GM12892 (cell line): ENCODE measurements around the gene LRRFIP2.

Source experiments
- POLR2AphosphoS5 ChIP-seq: IDR thresholded peaks from 2 replicates; pipeline ENCODE4 v1.6.1; 2011; ENCODE audit warnings: low read depth, low read length, control low read depth
- TAF1 ChIP-seq: IDR thresholded peaks from 2 replicates; pipeline ENCODE4 v1.6.1; 2011; ENCODE audit warnings: low read depth, mild to moderate bottlenecking, control low read depth, low read length, borderline replicate concordance

- TF ChIP-seq POLR2AphosphoS5 (no peak), TAF1 (no peak)
Observed at GRCh38 chr3:37029516-37030163, 144.7 kb downstream of the LRRFIP2 start.
